ENCODE measurements around the gene TUBA3D.
"Not testable (repeated sequence)": the region's sequence is repeated elsewhere in the genome, so short reads cannot be mapped to it uniquely, and the experiment has no call there.

DNA sequence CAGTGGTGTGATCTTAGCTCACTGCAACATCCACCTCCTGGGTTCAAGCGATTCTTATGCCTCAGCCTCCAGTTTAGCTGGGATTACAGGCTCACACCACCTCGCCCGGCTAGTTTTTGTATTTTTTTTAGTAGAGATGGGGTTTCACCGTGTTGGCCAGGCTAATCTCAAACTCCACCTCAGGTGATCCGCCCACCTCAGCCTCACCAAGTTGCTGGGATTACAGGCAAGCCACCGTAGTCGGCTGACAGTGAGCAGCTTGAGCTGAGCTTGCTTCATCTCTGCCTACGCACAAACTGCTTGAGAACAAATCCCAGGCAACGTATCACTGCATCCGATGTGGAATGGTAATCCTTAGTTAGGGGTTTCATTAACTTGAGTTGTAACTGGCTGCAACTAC, 8.2 kb upstream of the TUBA3D start:
- TF ChIP-seq, protein P1, sequence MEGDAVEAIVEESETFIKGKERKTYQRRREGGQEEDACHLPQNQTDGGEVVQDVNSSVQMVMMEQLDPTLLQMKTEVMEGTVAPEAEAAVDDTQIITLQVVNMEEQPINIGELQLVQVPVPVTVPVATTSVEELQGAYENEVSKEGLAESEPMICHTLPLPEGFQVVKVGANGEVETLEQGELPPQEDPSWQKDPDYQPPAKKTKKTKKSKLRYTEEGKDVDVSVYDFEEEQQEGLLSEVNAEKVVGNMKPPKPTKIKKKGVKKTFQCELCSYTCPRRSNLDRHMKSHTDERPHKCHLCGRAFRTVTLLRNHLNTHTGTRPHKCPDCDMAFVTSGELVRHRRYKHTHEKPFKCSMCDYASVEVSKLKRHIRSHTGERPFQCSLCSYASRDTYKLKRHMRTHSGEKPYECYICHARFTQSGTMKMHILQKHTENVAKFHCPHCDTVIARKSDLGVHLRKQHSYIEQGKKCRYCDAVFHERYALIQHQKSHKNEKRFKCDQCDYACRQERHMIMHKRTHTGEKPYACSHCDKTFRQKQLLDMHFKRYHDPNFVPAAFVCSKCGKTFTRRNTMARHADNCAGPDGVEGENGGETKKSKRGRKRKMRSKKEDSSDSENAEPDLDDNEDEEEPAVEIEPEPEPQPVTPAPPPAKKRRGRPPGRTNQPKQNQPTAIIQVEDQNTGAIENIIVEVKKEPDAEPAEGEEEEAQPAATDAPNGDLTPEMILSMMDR (IDR thresholded peaks at IDR 0.05), result not testable (repeated sequence)
- TF ChIP-seq POLR2A, EP300 (IDR thresholded peaks at IDR 0.05): not testable (repeated sequence)

Data from tibial nerve (tissue), 4 donors.